HG02852 (cell line): Measurements from ENCODE around the gene RMND5A.

Experiments
- ATAC-seq: cut with Tn5 transposase; IDR thresholded peaks from one replicate; pipeline ENCODE4 v1.9.1; 2021; ENCODE audit warnings: mild to moderate bottlenecking, moderate library complexity; ENCODE audit not compliant: unreplicated experiment

The RMND5A gene

GRCh38 chr2:86790134-86790675 is 70.1 kb downstream of the RMND5A start:
- no peak for ATAC-seq

GRCh38 chr2:86790676-86791572 is 70.8 kb downstream of the RMND5A start, which contains the start of gene CD8A:
Gene CD8A (minus strand): TSS chr2:86790913. CDS start chr2:86790825, 88 bp downstream.
- ATAC-seq = no peak

GRCh38 chr2:86791573-86791972 is 71.5 kb downstream of the RMND5A start:
- no peak for ATAC-seq

GRCh38 chr2:86793752-86794151 is 73.7 kb downstream of the RMND5A start:
- ATAC-seq = no peak

GRCh38 chr2:86794861-86795260 is 74.8 kb downstream of the RMND5A start:
- ATAC-seq = no peak

GRCh38 chr2:86800856-86801567 is 80.9 kb downstream of the RMND5A start:
- no peak for ATAC-seq

- ATAC-seq = no peak
Measured at GRCh38 chr2:86806059-86806857, 86.2 kb downstream of the RMND5A start.

GRCh38 chr2:86807133-86807467 is 87.0 kb downstream of the RMND5A start:
- ATAC-seq = no peak

GRCh38 chr2:86807468-86808275 is 87.6 kb downstream of the RMND5A start:
- no peak for ATAC-seq

- ATAC-seq = peak; percentile 96
Measured at GRCh38 chr2:86808315-86809161, 88.4 kb downstream of the RMND5A start.

GRCh38 chr2:86809481-86810121 is 89.5 kb downstream of the RMND5A start:
- ATAC-seq = no peak

- no peak for ATAC-seq
Measured at GRCh38 chr2:86815611-86816010, 95.5 kb downstream of the RMND5A start.

- no peak for ATAC-seq
Measured at GRCh38 chr2:86818114-86818801, 98.2 kb downstream of the RMND5A start.

- no peak for ATAC-seq
Measured at GRCh38 chr2:86818957-86819356, 98.9 kb downstream of the RMND5A start.

- no peak for ATAC-seq
Measured at GRCh38 chr2:86821306-86821705, 101.2 kb downstream of the RMND5A start.

- no peak for ATAC-seq
Measured at GRCh38 chr2:86821842-86822241, 101.8 kb downstream of the RMND5A start.

GRCh38 chr2:86822668-86823345 is 102.7 kb downstream of the RMND5A start:
- ATAC-seq = no peak
